GM18517 (cell line): Measurements from ENCODE around the gene GAREM1.

Source experiments
- ATAC-seq: cut with Tn5 transposase; IDR thresholded peaks from one replicate; pipeline ENCODE4 v1.9.1; 2021; ENCODE audit warnings: mild to moderate bottlenecking, moderate library complexity; ENCODE audit not compliant: unreplicated experiment

The GAREM1 gene

DNA sequence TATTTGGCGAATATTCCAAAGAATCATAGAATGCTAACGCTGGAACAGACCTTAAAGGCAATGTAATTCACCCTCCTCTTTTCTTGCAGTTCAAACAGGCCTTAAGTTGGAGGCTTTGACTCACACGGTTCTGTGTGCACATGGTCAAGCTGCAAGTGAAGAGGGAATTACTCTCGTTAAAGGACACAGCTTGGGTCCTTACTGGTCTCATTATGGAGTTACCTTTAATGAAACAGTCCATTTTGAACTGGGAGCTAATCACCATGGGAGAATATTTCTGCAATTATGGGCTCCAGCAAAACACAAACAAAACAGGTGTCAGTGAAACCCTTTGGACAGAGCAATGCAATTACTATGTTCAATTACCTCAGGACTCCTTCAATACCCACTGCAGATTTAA lies 135.5 kb downstream of the GAREM1 start:
- no peak for ATAC-seq

DNA sequence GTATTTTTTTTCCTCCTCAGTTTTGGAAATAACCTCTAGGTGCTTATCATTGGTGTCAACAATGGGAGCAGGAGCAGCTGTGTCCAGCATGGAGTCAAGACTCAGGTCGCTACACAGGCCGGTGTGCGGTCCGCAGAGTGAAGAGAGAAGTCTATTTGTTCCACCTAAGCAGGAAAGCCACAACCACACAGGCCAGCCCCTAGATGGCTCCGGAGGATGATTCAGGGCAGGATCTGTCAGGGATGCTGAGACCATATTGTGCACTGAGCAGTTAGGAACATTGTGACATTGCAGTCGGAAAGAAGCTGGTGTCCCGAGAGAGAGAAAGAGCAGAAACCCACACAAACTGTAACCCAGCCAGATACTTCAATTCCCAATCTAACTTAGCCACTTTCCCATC lies 136.9 kb downstream of the GAREM1 start:
- ATAC-seq = no peak

GRCh38 chr18:32332708-32333107 lies 138.0 kb downstream of the GAREM1 start:
- no peak for ATAC-seq

DNA sequence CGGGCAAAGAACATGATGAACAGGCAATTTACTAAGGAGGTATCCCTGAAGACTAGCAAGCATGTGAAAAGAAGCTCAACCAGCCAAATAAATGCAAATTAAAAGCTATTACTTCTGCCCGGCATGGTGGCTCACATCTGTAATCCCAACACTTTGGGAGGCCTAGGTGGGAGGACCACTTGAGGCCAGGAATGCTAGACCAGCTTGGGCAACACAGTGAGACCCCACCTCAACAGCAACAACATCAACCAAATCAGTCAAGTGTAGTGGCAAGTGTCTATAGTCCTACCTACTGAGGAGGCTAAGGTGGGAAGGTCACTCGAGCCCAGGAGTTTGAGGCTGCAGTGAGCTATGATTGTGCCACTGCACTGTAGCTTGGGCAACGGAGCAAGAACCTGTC lies 141.7 kb downstream of the GAREM1 start:
- no peak for ATAC-seq

- no peak for ATAC-seq
These were observed 142.3 kb downstream of the GAREM1 start for GRCh38 chr18:32328379-32328778.

- no peak for ATAC-seq
These were observed 144.0 kb downstream of the GAREM1 start for GRCh38 chr18:32326450-32327308.

DNA sequence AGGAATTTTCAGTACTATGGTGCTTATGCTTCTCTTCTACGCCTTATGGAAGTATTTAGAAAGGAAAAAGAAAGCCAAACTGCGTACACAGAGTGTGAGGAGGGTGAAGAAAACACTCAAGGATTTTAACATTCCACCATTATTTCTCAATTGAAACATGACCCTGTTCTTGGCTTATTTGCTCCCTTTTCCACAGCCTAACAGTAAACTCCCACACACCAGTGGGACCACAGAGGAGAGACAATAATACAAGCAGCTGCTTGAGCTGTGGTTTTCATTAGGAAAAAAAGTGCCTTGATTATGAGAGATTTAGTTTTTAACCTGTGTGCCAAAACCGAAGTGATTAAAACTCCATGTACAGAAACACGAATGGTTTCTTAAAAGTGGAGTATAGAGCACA lies 146.5 kb downstream of the GAREM1 start:
- no peak for ATAC-seq

DNA sequence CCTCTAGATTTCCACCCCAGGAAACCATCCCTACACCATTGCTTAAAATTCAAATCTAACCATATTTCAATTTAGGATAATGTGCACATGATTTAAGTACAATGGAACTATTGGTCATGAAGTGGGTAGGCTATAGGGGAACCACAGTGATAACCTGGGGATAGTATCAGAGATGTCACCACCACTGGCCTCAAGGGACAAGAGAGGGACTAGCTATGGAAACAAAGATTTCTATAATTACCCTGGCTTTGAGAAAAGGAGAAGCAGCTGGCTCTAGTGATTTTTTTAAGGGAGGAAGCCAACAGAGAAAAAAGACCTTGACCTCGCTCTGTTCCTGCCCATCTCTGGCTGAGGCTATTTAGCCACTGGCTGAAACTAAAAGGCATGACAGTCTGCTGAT lies 148.9 kb downstream of the GAREM1 start:
- no peak for ATAC-seq

GRCh38 chr18:32319084-32319483 lies 151.6 kb downstream of the GAREM1 start:
- no peak for ATAC-seq

- no peak for ATAC-seq
These were observed 152.1 kb downstream of the GAREM1 start for GRCh38 chr18:32318581-32318980.

GRCh38 chr18:32317651-32318050 lies 153.0 kb downstream of the GAREM1 start:
- ATAC-seq = no peak

DNA sequence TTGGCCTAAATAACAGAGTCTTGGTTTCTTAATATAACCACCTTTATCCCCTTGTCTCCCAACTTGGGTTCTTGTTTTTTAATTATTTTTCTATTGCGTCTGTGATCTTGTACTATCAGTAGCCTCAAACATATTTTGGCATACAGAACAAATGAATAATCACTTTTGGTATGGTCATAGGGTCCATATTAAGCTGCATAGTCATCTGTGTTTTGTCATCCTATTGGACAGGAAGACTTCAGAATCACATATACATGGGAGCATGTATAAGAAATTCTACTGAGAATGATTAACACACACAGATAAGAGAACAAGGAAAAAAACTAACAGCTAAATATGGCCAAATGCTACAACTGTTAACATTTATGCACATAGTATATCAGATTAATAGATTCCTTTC lies 154.8 kb downstream of the GAREM1 start:
- no peak for ATAC-seq

DNA sequence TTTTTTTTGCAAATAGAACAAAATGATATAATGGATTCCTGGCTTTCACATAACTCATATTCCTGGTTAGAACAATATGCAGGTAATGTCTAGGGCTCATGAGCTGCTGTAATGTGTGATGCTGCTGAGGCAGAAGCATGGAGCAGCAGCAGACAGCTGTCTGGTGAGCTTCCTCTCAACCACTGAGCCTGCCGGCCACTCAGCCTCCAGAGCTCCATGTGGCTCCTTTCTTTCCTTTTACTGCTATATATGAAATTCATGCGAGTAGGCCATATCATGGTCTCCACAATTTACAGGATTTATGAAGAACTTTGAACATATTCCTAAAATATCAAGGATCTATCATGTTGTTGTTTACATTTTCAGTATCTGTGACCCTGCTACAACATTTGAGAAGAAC lies 159.9 kb downstream of the GAREM1 start:
- no peak for ATAC-seq

- no peak for ATAC-seq
These were observed 160.6 kb downstream of the GAREM1 start for GRCh38 chr18:32310101-32310500.

DNA sequence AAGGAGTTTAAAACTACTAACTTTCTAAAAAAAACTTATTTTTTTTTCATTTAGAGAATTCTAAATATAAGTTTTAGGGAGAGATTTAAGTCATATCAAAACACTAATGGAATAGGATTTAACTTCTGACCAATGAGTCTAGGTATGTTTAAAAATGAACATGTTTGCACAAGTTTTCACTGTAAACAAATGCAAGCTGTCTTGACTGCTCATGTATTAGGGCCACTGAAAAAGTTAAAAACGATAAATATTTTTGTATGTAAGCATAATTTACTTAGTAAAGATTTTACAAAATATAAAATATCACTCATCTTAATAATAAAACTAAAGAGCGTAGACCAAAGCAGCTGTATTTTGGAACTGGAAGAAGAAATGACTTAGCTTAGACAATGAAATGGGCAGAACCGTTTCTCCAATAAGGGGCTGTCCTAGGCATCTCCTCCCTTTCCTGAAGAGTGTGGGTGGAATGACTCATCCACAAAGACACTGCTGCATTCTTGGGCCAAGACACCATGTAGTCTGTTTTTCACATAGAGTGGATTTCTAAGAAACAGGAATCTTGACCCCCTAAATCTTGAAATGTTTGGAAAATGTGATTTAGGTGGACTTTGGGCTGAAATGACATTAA lies 162.1 kb downstream of the GAREM1 start:
- ATAC-seq = no peak

DNA sequence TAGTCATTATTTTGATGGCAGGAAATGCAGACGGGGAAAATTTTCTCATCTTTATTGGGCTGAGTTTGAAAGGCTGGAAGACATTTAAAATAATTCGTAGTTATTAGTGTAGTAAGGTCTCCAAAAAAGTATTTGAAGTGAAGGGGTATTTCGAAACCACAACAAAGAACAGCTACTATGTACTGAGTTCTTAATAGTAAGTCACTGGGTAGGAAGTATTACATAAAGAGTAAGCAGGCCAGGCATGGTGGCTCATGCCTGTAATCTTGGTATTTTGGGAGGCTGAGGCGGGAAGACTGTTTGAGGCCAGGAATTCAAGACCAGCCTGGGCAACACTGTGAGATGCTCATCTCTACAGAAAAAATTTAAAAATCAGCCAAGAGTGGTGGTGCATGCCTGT lies 167.3 kb downstream of the GAREM1 start:
- ATAC-seq = no peak

DNA sequence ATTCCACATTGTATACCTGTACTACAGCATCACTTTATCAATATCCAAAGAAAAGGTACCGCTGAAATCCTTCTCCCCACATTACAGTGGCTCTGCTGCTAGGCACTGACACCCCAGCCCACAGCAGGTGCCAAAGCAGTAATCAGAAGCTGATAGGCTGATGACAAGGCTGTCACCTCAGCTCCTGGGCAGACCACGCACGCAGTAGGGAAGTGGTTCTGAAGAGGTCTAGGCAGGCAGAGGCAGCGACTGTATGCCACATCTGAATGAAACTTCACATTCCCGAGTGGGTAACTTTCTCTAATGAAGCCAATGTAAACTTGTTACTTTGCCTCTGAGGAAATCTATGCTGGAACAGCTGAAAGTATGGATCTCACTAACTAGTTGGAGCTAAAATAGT lies 167.9 kb downstream of the GAREM1 start:
- ATAC-seq = no peak

DNA sequence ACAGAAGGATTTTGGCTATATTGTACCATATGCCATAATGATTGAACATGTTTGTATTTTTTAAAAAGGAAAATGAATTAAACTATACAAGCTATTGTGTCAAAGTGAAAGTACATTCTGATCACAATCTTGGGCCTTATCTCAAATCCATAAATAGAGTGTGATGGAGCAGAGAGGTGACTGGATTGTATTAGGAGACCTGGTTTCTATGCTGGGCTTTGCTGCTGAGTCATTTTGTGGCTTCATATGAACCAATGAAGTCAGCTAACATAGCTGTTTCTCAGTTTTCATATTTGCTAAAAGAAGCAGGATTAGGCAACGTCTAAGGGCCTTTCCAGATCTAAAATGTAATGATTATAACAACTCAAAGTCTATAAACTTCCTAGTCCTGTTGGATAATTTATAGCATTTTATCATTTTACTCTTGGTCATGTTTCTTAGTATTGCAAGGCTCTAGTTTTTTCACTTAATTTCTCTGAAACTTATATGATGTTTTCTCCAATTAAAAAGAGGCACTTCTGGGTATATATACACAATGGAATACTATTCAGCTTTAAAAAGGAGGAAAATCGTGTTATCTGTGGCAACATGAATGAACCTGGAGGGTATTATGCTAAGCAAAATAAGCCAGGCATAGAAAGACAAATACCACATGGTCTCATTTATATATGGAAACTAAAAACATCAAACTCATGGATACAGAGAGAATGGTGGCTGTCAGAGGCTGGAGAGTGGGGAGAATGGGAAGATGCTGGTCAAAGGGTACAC lies 168.5 kb downstream of the GAREM1 start:
- ATAC-seq = peak; percentile 80

DNA sequence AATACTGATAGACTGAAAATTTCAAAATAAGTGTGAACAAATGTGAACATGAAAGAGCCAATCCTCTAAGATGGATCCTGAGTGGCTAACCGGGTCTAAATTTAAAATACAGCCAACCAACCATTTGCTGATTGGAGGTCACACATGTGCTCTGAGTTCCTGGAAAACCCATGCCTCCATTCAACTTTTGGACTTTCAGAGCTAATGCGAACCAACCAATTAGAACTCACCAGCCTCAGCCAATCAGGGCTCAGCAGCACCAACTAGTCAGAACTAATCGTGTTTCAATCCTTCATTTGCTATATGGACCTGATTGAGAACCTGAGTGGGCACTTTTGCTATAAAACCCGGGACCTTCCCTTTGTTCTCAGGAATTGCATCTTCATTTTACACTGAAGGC lies 169.3 kb downstream of the GAREM1 start:
- no peak for ATAC-seq

DNA sequence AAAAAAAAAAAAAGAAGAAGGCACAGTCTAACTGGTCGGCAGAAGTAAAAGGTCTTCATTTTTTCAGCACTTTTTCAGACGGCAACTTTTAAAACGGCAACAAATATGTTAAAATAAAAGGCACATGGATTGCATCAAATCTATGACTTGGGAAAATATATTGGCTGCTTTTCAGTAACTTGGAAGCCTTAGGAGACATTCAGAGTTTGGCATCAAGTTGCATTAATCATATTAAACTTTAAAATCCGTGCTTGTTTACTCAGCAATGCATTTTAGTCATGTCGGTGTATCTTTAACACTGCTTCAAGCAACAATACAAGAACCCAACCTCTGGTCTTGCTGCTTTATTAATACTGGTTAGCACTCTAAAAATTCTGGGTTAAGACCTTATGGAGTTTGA lies 169.8 kb downstream of the GAREM1 start:
- ATAC-seq = no peak

DNA sequence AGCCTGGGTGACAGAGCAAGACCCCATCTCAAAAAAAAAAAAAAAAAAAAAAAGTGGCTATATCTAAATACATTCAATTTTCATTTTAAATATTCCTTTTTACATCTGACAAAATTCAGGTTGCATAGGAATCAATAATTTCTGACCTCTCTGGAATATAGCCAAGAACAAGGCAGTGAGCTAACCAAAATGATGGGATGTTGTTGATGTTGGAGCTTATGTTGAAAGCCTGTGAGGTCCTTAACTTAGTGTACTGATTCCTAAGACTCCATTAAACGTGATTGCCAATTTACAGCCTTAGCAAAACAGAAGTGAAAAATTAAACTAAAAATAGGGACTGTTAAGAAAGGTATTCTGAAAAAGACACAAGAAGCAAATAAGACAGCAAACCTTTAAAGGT lies 171.2 kb downstream of the GAREM1 start:
- ATAC-seq = no peak

GRCh38 chr18:32298171-32298667 lies 172.5 kb downstream of the GAREM1 start:
- ATAC-seq = no peak
